ENCODE measurements around the gene BTRC.
A peak's percentile ranks its signal among the peaks of the same experiment; 100 is the strongest.
"Not testable (repeated sequence)": the region's sequence is repeated elsewhere in the genome, so short reads cannot be mapped to it uniquely, and the experiment has no call there.

BTRC gene

DNA sequence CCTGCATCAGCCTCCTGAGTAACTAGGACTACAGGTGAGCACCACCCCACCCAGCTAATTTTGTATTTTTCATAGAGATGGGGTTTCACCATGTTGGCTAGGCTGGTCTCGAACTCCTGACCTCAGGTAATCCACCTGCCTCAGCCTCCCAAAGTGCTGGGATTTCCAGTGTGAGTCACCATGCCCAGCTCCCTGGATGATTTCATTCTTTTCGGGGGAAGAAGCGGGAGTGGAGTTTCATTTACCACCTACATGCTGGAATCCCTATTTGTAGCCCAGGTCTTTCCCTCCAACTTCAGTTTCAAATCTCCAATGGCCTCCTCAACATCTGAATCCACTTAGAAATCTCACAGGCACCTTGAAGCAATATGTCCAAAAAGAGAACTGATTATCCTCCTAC lies 2.9 kb upstream of the BTRC start:
- DNase-seq (ENCODE audit: low spot score) = no peak

DNA sequence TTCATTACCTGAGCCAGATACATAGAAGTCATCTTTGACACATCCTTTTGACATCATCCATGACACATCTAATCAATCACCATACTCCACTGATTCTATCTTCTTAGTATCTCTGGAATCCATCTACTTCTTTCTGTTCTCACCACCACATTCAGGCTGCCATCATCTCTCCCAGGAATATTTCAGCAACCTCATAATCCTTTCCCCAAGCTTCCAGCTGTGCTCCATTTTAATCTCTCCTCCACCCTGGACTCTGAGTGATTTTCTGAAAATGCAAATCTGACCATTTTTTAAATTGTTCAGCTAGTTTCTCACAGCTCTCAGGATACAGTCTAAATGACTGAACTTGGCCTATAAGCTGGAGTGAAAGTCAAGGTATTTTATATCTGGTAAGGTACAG lies 2.5 kb upstream of the BTRC start:
- DNase-seq (ENCODE audit: low spot score) = no peak

GRCh38 chr10:101352857-101353256 lies 1.1 kb upstream of the BTRC start:
- DNase-seq (ENCODE audit: low spot score) = not testable (repeated sequence)

DNA sequence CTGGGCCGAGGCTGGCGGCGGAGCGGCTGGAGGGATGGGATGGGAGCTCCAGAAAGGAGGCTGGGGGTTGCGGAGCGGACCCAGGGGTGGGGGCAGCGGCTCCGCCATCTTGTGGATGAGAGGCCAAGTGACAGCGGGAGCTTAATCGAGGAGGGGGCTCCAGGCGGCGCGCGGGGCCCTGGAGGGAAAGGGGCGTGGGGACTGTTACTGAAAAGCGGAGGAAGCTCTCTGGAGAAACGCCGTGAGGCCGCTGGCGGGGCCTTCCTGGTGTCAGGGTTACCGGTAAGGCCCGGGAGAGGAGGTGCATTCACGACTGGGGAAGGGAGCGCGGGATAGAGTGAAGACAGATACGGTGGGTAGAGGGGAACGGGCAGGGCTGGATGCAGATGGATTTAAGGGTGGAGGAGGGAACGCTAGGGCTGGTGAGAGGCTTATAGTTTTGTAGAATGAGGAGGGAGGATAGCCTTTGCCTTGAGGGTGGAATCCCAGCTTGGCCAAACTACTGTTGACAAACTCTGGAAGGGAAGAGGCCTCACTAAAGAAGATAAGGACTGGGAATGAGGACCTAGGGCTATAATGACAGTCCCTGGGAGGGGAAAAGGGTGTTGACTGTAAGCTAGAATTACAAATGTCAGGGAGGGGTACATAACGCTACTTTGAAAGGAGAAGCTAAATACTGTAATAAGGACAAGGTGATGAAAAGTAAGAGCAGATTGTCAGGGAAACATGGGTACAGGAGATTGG lies 535 bp downstream of the BTRC start:
- no peak for DNase-seq (ENCODE audit: low spot score)

GRCh38 chr10:101355072-101355706 lies 1.2 kb downstream of the BTRC start:
- DNase-seq (ENCODE audit: low spot score) = no peak

- DNase-seq (ENCODE audit: low spot score) = no peak
Measured at GRCh38 chr10:101356132-101356531, 2.2 kb downstream of the BTRC start.

- DNase-seq (ENCODE audit: low spot score) = no peak
Measured at GRCh38 chr10:101357958-101358357, 4.0 kb downstream of the BTRC start.

DNA sequence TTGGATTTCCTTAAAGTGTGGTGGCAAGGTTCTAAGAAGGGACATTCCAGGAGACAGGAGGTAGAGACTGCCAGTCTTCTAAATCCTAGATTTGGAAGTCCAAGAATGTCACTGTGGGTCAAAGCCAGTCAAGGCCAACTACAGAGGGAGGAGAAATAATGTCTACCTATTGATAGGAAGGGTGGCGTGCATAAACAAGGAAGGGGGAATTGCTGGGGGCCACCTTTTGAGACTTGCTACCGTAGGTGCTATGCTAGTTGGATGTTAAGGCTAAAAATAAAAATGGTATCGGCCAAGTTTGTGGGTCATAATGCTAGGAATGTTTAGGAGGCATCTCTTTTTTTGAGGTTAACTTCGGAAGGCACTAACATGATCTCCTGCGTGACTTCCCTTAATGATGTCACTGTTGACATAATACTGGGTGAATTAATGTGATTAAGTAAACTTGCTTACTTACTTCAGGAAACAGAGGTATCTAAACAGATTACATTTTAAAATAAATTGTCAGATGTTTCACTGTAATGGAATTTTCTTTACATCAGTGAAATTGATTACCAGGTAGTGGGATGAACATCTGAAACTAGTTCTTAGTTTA lies 4.8 kb downstream of the BTRC start:
- peak; percentile 33 for DNase-seq (ENCODE audit: low spot score)

- not testable (repeated sequence) for DNase-seq (ENCODE audit: low spot score)
Measured at GRCh38 chr10:101360090-101360489, 6.1 kb downstream of the BTRC start.

GRCh38 chr10:101360841-101361240 lies 6.9 kb downstream of the BTRC start:
- DNase-seq (ENCODE audit: low spot score) = not testable (repeated sequence)

- DNase-seq (ENCODE audit: low spot score) = no peak
Measured at GRCh38 chr10:101363850-101364400, 10.0 kb downstream of the BTRC start.

GRCh38 chr10:101364721-101365120 lies 10.8 kb downstream of the BTRC start:
- no peak for DNase-seq (ENCODE audit: low spot score)

- peak; percentile 26 for DNase-seq (ENCODE audit: low spot score)
Measured at GRCh38 chr10:101367569-101368453, 13.8 kb downstream of the BTRC start.

DNA sequence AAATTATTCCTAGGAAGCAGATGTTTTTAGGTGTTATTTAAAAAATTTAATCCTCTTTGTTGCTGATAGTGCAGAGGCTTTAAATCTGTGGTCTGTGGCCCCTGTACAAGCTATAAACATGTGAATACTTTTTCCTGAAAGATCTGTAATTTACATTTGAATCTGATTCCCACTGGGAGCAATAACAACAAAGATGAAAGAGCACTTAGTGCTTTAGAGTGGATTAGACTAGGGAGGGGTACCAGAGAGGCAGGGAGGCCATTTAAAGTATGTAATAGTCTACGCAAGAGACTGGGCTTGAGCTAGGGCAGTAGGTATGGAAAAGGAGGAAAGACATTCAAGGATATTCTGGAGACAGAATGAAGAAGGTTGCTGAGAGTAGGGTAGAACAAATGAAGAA lies 19.1 kb downstream of the BTRC start:
- DNase-seq (ENCODE audit: low spot score) = no peak

DNA sequence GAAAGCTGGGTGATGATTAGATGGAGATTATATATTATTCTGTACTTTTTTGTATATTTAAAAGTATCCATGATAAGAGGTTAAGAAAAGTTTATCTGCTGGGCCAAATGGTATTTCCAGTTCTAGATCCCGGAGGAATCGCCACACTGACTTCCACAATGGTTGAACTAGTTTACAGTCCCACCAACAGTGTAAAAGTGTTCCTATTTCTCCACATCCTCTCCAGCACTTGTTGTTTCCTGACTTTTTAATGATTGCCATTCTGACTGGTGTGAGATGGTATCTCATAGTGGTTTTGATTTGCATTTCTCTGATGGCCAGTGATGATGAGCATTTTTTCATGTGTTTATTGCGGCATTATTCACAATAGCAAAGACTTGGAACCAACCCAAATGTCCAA lies 20.0 kb downstream of the BTRC start:
- DNase-seq (ENCODE audit: low spot score) = not testable (repeated sequence)

GRCh38 chr10:101375076-101375475 lies 21.1 kb downstream of the BTRC start:
- DNase-seq (ENCODE audit: low spot score) = no peak

DNA sequence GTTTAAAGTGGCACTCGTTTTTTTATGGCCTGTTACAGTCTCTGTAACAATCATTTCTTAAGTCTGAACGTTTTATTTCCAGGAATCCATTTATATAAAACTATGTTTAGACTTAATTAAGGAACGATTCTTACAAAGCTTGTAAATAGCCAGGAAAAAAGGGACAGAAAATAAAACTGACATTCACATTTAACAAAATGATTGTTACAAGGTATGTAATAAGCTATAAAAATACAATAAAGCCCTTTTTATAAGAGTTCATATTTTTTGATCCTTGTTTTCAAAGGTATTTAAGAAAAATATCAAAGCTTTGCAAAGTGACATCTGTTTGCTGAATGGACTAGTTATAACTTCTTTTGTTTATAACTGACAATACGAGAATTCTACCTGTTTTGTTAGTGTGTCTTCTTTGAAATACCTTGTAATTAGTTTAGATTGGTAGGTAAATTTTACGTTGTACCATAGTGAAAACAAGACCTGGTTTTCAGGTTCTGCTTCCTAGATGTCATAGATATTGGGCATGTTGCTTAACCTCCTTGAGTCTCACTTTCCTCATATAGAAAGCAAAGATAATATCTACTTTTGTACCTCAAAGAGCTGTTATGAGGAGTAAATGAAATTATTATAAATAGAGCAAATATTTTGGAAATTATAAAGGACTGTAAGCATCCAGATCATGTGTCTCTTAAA lies 25.8 kb downstream of the BTRC start:
- no peak for DNase-seq (ENCODE audit: low spot score)

DNA sequence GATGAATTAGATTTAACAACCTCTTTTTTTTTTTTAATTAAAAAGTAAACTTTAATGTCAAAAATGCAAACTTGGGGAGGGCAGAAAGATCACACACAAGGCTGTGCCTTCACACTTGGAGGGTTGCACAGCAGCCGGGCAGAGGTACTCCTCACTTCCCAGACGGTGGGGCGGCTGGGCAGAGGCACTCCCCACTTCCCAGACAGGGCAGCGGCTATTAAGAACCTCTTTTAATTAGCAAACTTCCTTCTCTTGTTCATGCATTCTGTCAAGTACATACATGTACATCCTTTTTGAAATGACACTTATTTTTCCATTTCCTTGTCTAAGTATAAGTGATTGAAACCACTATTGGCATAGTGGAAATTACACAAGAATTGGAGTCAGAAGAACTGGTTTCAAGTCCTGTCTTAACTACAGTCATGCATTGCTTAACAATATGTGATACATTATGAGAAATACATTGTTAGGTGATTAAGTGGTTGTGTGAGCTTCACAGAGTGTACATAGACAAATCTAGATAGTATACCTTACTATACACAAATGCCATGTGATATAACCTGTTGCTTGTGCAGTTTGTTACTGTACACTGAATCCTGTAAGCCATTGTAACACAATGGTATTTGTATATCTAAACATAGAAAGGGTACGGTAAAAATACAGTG lies 26.5 kb downstream of the BTRC start:
- DNase-seq (ENCODE audit: low spot score) = no peak

DNA sequence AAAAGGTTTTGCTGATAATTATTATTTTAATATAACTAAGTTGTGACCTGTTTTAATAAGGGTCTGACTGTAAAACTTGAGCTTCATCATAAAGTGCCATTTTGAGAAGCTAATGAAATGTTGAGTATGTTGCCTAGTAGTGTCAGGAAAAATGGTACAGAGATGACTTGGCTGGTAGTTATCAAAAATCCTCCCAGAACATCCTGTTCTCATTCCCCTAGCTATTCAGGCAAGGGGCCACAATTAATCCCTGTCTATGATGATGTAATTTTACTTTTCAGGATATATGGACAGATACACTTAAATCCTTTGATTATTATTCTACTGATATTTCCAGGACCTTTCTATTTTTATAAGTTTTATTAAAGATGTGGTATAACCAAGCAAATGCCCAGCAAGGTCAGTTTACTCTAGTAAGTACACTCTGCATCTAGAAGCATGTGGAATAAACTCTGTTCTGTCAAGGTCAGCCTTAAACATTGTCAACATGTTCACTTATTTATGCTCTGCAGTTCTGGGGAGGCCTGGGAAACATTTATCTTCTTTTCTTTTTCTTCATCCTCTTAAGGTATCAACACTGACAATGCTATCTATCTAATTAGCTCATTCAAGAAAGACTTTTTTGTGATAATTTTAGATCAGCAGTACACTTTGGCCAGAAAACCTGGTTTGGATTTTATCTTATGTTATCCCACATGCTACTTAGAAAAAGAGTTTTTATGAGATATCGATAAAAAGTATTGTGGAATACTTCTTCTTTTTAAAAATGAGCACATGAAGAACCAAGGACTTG lies 32.1 kb downstream of the BTRC start:
- DNase-seq (ENCODE audit: low spot score) = no peak

- no peak for DNase-seq (ENCODE audit: low spot score)
Measured at GRCh38 chr10:101386659-101387259, 32.8 kb downstream of the BTRC start.

All from AG08396 (cell line).